ENCODE data around the gene P2RY6. TPM values are rescaled to one million over a fixed set of nuclear protein-coding genes. Genes with fewer than 3 reads are reported as not detected.
A peak's percentile ranks its signal among the peaks of the same experiment; 100 is the strongest.

P2RY6 gene
- total and polyA plus RNA-seq, 2 of the 8 experiments (the other 6 are each of a cell fraction or from before 2014, with no cell fraction given): 0.15 TPM; not detected in 1

DNA sequence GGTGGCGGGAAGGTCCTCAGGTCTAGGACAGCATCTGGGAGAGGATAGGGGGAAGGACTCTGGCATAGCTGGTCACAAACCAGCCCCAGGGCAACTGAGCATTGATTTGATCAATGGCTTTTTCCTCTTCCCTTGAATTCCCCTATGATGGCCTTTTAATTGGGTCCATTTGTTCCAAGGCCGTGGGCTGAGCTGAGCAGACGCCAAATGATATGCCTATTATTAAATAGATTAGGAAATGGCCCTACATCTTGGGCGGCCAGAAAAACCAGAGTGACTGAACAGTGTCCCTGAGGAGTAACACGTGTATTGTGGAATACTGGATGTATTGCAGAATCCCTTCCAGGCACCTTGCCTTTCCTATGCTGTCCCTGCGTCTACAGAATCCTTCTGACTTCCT is 26.7 kb upstream of the P2RY6 start:
- Histone ChIP-seq H2BK15ac (ENCODE audit: low read length) (no peak overlapping the region), H2BK5ac (ENCODE audit: low read depth, low read length) (no peak overlapping the region; the same call in 1 of the 2 replicates), H3K23me2 (ENCODE audit: low read depth, low read length) (no peaks in the 10 kb centered on the region; the same call in 1 of the 2 replicates), H2AFZ (ENCODE audit: low read length) (0 out of 2 replicates have a peak overlapping the region, but pooled peaks have one; percentile 28), H2AK5ac (ENCODE audit: low read depth, low read length) (no peak overlapping the region), H3K14ac (ENCODE audit: insufficient read length) (no peak overlapping the region), H3K36me3 (ENCODE audit: control insufficient read depth in 2 of 4, insufficient read depth in 4 of 4, low read length in 3 of 4) (no peaks in the 10 kb centered on the region), H3K56ac (replicated peaks; ENCODE audit: insufficient read length, low read depth, low read length) (no peak overlapping the region), H2BK20ac (ENCODE audit: low read length) (no peak overlapping the region), H3K79me1 (ENCODE audit: low read depth, low read length) (no peaks in the 10 kb centered on the region), H3K79me2 (ENCODE audit: control insufficient read depth in 1 of 2, insufficient read depth in 2 of 2, low read length in 2 of 2) (no peaks in the 10 kb centered on the region), H3K23ac (ENCODE audit: insufficient read length) (no peak overlapping the region), H4K5ac (ENCODE audit: insufficient read length, low read depth, low read length) (no peak overlapping the region), H3K9me3 (ENCODE audit: insufficient read depth in 2 of 2, low read depth in 1 of 2, low read length in 1 of 2) (no peaks in the 10 kb centered on the region), H4K20me1 (replicated peaks in 1 of 2; ENCODE audit: control insufficient read depth in 1 of 2, insufficient read depth in 2 of 2, low read length in 2 of 2) (no peaks in the 10 kb centered on the region), H3K4me2 (ENCODE audit: insufficient read depth in 1 of 2, low read depth in 2 of 2, low read length in 2 of 2) (no peak overlapping the region), H3K9ac (replicated peaks in 1 of 4; ENCODE audit: extremely low read depth in 1 of 4, low read depth in 3 of 4, low read length in 3 of 4) (no peak overlapping the region), H2BK12ac (ENCODE audit: low read depth, low read length) (no peak overlapping the region), H4K8ac (ENCODE audit: extremely low read depth, insufficient read depth, low read length) (no peak overlapping the region), H4K91ac (replicated peaks; ENCODE audit: insufficient read length, low read length) (no peak overlapping the region), H3K27me3 (replicated peaks in 1 of 4; ENCODE audit: control insufficient read depth in 3 of 4, extremely low read depth in 1 of 4, insufficient read depth in 3 of 4, low read length in 3 of 4) (no peaks in the 10 kb centered on the region), H3K4ac (replicated peaks; ENCODE audit: insufficient read length, low read depth, low read length) (no peak overlapping the region), H3K4me3 (ENCODE audit: extremely low read depth in 1 of 4, insufficient read depth in 2 of 4, low read depth in 3 of 4, low read length in 4 of 4) (no peak overlapping the region), H3K27ac (ENCODE audit: low read depth, low read length) (no peak overlapping the region), H3K18ac (ENCODE audit: extremely low read depth, low read length) (no peak overlapping the region), H2BK120ac (replicated peaks; ENCODE audit: low read depth, low read length) (no peak overlapping the region), H3K4me1 (replicated peaks in 1 of 4; ENCODE audit: control insufficient read depth in 3 of 4, insufficient read depth in 4 of 4, low read length in 3 of 4) (peaks cover 0 to 4% (median 0%) of the 10 kb centered on the region in 4 experiments; a peak in 2 of 7 replicates)
- WGBS, 2 experiments (ENCODE audit: extremely low coverage in 1 of 2, insufficient coverage in 1 of 2, insufficient read length in 1 of 2, insufficient replicate concordance in 2 of 2, low coverage in 1 of 2, low lambda C conversion rate in 2 of 2, missing lambda C conversion rate in 1 of 2): 86% methylated on average over 6 of the region's 6 CpGs; no CpG with 5 or more reads in 1 of the 2 experiments
- POLR2A ChIA-PET (ENCODE audit: partially characterized antibody): interaction anchor here (1.0 kb wide), 1 partner anchor 20 kb away, joined by 3 read pairs; no protein-coding TSS in a partner anchor
- DNase-seq (ENCODE audit: low read depth in 1 of 2, low spot score in 2 of 2) (no peak), FAIRE-seq (no peak)
- CTCF ChIA-PET (ENCODE audit: partially characterized antibody): interaction anchor here (0.7 to 21.6 kb wide), 17 partner anchors 7 to 691 kb away, joined by 3 to 451 read pairs (median 4); partner anchors contain the start of genes P2RY2 and P2RY6
- TF ChIP-seq HDAC6 (IDR thresholded peaks at IDR 0.05; ENCODE audit: low read depth, low read length) (no peak), TEAD4 (IDR thresholded peaks at IDR 0.05; ENCODE audit: low read depth, low read length) (no peak), CHD1 (IDR thresholded peaks at IDR 0.05; ENCODE audit: low read depth, low read length) (no peak), CBX8 (IDR thresholded peaks at IDR 0.05; ENCODE audit: borderline replicate concordance, low read depth, low read length) (no peak), POLR2AphosphoS5 (IDR thresholded peaks at IDR 0.05; ENCODE audit: low read depth, low read length) (no peak), GABPA (IDR thresholded peaks at IDR 0.05; ENCODE audit: borderline replicate concordance, insufficient read depth, low read length) (no peak), NANOG (IDR thresholded peaks at IDR 0.05; ENCODE audit: insufficient read depth, low read depth, low read length, poor library complexity, severe bottlenecking) (no peak), EGR1 (IDR thresholded peaks at IDR 0.05; ENCODE audit: borderline replicate concordance, low read depth, low read length) (no peak), EZH2 (IDR thresholded peaks at IDR 0.05; ENCODE audit: low read depth, low read length, severe bottlenecking) (no peak), SP1 (IDR thresholded peaks at IDR 0.05; ENCODE audit: low read depth, low read length) (no peak)
- TF ChIP-seq, protein P1, sequence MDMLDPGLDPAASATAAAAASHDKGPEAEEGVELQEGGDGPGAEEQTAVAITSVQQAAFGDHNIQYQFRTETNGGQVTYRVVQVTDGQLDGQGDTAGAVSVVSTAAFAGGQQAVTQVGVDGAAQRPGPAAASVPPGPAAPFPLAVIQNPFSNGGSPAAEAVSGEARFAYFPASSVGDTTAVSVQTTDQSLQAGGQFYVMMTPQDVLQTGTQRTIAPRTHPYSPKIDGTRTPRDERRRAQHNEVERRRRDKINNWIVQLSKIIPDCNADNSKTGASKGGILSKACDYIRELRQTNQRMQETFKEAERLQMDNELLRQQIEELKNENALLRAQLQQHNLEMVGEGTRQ (IDR thresholded peaks at IDR 0.05; ENCODE audit: low read length): no peak
- TF ChIP-seq, protein P2, sequence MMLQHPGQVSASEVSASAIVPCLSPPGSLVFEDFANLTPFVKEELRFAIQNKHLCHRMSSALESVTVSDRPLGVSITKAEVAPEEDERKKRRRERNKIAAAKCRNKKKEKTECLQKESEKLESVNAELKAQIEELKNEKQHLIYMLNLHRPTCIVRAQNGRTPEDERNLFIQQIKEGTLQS (IDR thresholded peaks at IDR 0.05; ENCODE audit: insufficient read depth, low read depth, low read length): no peak

All from H1 (cell line).